GM12865 (cell line): ENCODE results near the gene KIF13A.

Experiments used
- DNase-seq: peaks from one replicate; pipeline ENCODE4 v3.0.0; 2010; ENCODE audit warnings: low read depth
- H3K4me3 ChIP-seq: 2 replicates; pipeline ENCODE4 v1.5.1; 2011; ENCODE audit warnings: mild to moderate bottlenecking, low read depth, low read length, control low read depth
- CTCF ChIP-seq: IDR thresholded peaks from 2 replicates; pipeline ENCODE4 v1.5.1; 2011; ENCODE audit warnings: low read length, control low read depth, low read depth, inconsistent platforms; ENCODE audit not compliant: insufficient read depth; ENCODE audit errors: missing control alignments

The KIF13A gene

GRCh38 chr6:17945575-17945974, 41.9 kb downstream of the KIF13A start:
- TF ChIP-seq CTCF = no peak
- DNase-seq = no peak
- H3K4me3 ChIP-seq = no peak overlapping the region

GRCh38 chr6:17945111-17945510, 42.3 kb downstream of the KIF13A start:
- TF ChIP-seq CTCF = no peak
- no peak for DNase-seq
- H3K4me3 ChIP-seq = no peak overlapping the region

- DNase-seq = no peak
- TF ChIP-seq CTCF = no peak
- H3K4me3 ChIP-seq = no peak overlapping the region
These were observed 46.1 kb downstream of the KIF13A start for GRCh38 chr6:17941318-17941717.

- no peak overlapping the region for H3K4me3 ChIP-seq
- no peak for TF ChIP-seq CTCF
- DNase-seq = no peak
These were observed 47.2 kb downstream of the KIF13A start for GRCh38 chr6:17940151-17940792.

GRCh38 chr6:17938901-17939300, 48.5 kb downstream of the KIF13A start:
- TF ChIP-seq CTCF = no peak
- H3K4me3 ChIP-seq = no peak overlapping the region
- no peak for DNase-seq

GRCh38 chr6:17935188-17936149, 52.0 kb downstream of the KIF13A start:
- no peak for TF ChIP-seq CTCF
- DNase-seq = no peak
- no peak overlapping the region for H3K4me3 ChIP-seq
